Measurements from ENCODE around the gene CRTC3. TPM values are rescaled to one million over a fixed set of nuclear protein-coding genes. Genes with fewer than 3 reads are reported as not detected.
"Not testable (repeated sequence)": the region's sequence is repeated elsewhere in the genome, so short reads cannot be mapped to it uniquely, and the experiment has no call there.

CRTC3 gene
- polyA plus RNA-seq, 1 donor from 2014 or later, result 25.9 TPM

DNA sequence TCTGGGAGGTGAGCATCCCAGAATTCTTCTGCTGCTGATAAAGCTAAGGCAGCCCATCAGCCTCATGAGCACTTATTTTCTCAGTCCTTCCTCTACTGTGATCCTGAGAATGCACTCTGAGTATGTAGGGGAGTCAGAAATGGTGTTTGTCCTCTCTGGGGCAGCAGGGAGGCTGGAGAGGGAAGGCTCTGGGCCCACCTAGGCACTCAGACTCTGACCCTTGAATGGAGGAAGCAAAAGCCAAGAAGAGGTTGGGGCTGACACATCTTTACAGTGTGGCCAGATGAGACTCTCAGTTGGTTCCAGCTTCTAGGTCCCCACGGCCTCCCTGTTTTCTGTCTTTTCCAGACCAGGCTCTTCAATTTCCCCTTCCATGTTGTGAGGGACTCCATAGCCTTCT lies 151.3 kb downstream of the CRTC3 start:
- Mint-ChIP-seq H3K9me3 (peaks cover 0 to 4% (median 2%) of the 10 kb centered on the region in 3 donors), H3K27ac (no peak overlapping the region), H3K27me3 (peaks cover 5% of the 10 kb centered on the region), H3K4me1 (peaks cover 2 to 15% (median 9%) of the 10 kb centered on the region in 3 donors), H3K4me3 (no peak overlapping the region), H3K36me3 (peaks cover 8% of the 10 kb centered on the region)

DNA sequence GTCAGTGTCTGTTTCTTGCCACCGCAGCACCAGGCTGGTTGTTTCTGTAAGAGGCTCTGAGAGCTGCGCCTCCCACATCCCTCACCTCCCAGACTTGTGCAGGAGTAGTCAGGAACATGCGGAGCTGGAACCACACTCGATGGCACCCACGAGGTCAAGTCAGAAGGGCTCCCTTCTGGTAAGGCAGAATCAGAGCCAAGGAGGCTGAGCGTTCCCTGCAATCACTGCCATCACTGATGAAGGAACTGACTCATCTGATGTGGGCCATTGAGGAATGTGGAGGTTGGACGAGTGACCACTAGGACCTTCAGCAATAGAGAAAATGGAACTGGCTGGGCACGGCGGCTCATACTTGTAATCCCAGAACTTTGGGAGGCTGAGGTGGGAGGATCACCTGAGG lies 151.8 kb downstream of the CRTC3 start:
- Mint-ChIP-seq H3K27me3 (peaks cover 5% of the 10 kb centered on the region), H3K4me1 (peaks cover 6 to 19% (median 14%) of the 10 kb centered on the region in 3 donors), H3K36me3 (peaks cover 8% of the 10 kb centered on the region)

DNA sequence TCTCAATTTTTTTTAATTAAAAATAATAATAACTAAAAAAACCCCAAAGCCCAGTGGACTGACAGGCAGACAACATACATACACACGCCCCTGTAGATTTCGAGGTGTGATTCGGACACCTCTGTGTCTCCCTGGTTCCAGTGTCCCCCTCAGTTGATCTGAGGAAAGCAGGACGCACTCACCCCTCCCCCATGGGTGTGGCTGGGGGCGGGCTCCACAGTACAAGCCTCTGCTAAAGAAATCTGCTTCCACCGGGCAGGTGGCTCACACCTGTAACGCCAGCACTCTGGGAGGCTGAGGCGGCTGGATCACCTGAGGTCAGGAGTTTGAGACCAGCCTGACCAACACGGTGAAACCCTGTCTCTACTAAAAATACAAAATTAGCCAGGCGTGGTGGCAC lies 153.6 kb downstream of the CRTC3 start:
- Mint-ChIP-seq H3K4me3 (no peak overlapping the region), H3K4me1 (peaks cover 10 to 19% (median 16%) of the 10 kb centered on the region in 3 donors), H3K9me3 (peaks cover 0 to under 1% (median 0%) of the 10 kb centered on the region in 3 donors), H3K27ac (no peak overlapping the region), H3K36me3 (peaks cover 7% of the 10 kb centered on the region), H3K27me3 (peaks cover 5% of the 10 kb centered on the region)

More for the DNA sequence above, 151.8 kb downstream of the CRTC3 start:
- Mint-ChIP-seq H3K4me3 (no peak overlapping the region), H3K27ac (no peak overlapping the region), H3K9me3 (peaks cover 0 to 4% (median 2%) of the 10 kb centered on the region in 3 donors)

DNA sequence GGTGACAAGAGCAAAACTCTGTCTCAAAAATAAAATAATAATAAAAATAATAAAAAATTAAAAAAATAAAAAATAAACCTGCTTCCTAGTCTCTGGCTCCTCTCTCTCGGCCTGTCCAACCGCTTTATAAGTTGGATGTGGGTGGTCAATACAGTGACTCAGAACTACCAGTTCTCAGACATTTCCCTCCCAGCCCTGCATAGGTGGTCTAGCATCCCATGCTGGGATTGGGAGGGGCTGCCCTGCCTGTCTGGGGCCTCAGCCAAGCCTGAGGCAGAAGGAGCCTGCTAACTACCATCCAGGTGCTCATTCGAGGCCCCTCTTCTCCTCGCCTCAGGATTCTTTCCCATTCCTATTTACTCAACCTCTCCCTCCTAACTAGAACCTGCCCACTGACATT lies 154.2 kb downstream of the CRTC3 start:
- Mint-ChIP-seq H3K27me3 (peaks cover 5% of the 10 kb centered on the region), H3K36me3 (peaks cover 8% of the 10 kb centered on the region), H3K4me1 (peaks cover 10 to 16% (median 13%) of the 10 kb centered on the region in 3 donors), H3K9me3 (peaks cover 0 to 3% (median 0%) of the 10 kb centered on the region in 3 donors), H3K27ac (peak overlapping the region in 1 of 3 donors; percentile 86), H3K4me3 (no peak overlapping the region)

DNA sequence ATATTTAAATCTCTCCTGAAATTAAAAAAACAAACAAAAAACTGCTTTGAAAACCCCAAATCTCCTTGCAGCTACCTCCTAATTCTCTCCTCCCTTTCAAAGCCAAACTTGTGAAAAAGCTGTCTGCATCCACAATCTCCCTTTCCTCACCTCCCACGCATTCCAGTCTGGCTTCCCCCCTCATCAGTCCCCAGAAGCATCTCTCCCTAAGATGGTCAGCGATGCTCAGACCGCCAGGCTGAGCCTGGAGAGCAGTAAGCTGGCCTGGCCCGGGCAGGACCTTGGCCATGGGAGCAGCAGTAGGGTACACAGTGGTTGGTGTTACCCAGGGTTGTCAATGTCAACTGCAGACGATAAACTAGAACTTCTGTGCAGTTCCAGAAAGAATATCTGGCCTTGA lies 154.6 kb downstream of the CRTC3 start:
- H3K4me1 Mint-ChIP-seq, result peaks cover 10 to 14% (median 13%) of the 10 kb centered on the region in 3 donors
- no peak overlapping the region for H3K27ac Mint-ChIP-seq
- H3K36me3 Mint-ChIP-seq, result peaks cover 7% of the 10 kb centered on the region
- peaks cover 5% of the 10 kb centered on the region for H3K27me3 Mint-ChIP-seq
- H3K4me3 Mint-ChIP-seq, result no peak overlapping the region
- peaks cover 0 to 3% (median 0%) of the 10 kb centered on the region in 3 donors for H3K9me3 Mint-ChIP-seq

DNA sequence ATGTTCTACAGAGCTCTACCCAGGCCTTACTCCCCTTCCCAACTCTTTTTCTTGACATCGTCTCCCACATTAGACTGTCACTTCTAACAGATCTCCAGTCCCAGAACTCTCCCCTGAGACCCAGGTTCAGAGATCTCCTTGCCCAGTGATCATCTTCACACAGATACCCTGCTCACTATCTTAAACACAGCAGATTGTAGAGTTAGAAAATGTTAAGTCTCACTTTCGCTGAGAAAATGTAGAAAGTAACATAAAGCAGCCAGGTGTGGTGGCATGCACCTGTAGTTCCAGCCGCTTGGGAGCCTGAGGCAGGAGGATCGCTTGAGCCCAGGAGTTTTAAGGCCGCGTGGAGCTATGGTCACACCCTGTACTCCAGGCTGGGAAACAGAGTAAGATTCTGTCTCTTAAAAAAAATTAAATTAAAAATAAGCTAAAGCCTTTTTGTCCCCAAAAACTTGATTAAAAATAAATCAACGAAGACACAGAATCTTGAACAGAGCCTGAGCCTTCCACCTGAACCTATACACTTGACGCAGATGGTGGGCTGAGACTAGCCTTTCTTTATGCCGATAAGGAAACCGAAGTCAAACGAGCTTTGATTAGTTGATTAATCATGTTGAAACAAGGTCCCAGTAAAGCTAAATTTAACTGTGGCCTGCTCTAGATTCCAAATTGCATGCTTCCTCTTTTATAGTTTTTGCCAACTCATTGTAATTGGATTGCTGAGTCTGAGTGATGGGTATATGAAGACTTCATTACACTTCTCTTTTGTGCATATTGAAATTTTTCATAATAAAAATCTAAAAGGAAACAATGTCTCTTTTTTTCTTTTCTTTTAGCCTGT lies 156.1 kb downstream of the CRTC3 start:
- peak overlapping the region in 1 of 3 donors; percentile 51 for H3K27ac Mint-ChIP-seq
- peaks cover 10 to 14% (median 13%) of the 10 kb centered on the region in 3 donors for H3K4me1 Mint-ChIP-seq
- H3K36me3 Mint-ChIP-seq, result peaks cover 7% of the 10 kb centered on the region
- peaks cover 5% of the 10 kb centered on the region for H3K27me3 Mint-ChIP-seq
- no peak overlapping the region for H3K4me3 Mint-ChIP-seq
- H3K9me3 Mint-ChIP-seq, result peaks cover 0 to 5% (median 0%) of the 10 kb centered on the region in 3 donors

DNA sequence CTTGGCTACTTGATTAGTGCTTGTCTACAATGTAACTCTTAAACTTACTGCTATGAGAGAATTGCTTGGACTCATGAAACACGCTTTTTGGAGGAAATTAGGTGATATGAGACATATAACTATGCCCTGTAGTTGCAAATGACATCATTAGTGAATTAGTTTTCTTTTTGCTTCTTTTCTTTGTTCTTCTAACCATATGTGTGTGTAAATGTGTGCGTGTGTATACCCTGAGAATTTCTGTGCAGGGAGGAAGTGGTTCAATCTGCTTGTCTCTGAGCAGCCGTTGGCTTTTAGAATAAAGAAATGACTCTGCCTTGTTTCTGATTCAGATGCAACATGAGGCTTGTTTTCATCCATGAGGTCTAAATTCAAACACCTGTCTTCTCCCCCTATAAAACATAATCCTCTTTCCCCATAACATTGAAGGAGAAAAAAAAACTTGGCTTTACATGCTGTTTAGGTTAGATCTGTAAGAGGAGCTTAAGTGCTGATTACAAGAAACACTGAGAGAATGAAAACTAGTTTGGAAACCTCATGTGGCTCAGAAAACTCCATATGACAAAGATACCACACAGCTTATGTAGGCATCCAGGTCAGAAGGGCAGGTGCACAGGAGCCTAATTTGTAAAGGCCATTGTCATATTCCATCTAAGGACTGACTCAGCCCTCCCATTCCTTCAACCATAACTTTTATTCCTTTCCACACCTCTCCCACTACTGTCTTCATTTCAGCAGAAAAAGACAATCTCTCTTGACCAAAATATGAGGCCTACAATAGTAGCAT lies 156.9 kb downstream of the CRTC3 start:
- Mint-ChIP-seq H3K27ac (no peak overlapping the region), H3K4me1 (peaks cover 10 to 14% (median 13%) of the 10 kb centered on the region in 3 donors), H3K4me3 (no peak overlapping the region), H3K27me3 (peaks cover 5% of the 10 kb centered on the region), H3K9me3 (peaks cover 0 to 5% (median 0%) of the 10 kb centered on the region in 3 donors), H3K36me3 (peaks cover 5% of the 10 kb centered on the region)

DNA sequence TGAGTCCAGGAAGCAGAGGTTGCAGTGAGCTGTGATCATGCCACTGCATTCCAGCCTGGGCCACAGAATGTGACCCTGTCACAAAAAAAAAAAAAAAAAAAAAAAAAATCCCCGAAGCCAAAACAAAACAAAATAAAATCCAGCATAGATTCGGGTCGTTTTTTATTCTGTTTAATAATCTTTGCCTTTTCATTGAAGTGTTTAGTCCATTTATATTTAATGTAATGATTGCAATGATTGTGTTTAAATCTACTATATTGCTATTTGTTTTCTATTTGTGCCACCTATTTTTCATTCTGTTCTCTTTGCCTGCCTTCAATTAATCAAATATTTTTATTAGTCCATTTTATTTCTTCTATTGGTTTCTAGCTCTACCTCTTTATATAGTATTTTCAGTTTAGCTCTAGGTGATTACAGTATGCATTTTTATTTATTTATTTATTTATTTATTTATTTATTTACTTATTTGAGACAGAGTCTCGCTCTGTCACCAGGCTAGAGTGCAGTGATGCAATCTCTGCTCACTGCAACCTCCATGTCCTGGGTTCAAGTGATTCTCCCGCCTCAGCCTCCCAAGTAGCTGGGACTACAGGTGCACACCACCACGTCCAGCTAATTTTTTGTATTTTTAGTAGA lies 159.7 kb downstream of the CRTC3 start:
- not testable (repeated sequence) for H3K4me3 Mint-ChIP-seq, H3K27ac Mint-ChIP-seq, H3K36me3 Mint-ChIP-seq, H3K27me3 Mint-ChIP-seq, H3K9me3 Mint-ChIP-seq
- H3K4me1 Mint-ChIP-seq, result peaks cover 13 to 16% (median 14%) of the 10 kb centered on the region in 3 donors

DNA sequence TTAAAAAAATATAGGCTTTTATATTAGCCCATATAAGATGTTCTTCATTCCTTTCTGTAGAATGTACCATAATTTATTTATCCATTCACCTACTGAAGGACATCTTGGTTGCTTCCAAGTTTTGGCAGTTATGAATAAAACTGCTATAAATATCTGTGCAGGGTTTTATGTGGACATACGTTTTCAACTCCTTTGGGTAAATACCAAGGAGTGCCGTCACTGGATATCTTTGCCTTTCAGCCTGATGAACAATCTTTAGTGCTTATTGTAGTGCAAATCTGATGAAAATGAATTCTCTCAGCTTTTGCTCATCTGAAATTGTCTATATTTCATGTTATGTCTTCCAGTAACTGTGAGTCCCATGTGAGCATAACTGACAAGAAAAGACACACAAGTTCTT lies 160.9 kb downstream of the CRTC3 start:
- H3K27me3 Mint-ChIP-seq, result peaks cover 2% of the 10 kb centered on the region
- peaks cover 10 to 16% (median 13%) of the 10 kb centered on the region in 3 donors for H3K4me1 Mint-ChIP-seq
- H3K9me3 Mint-ChIP-seq, result peaks cover 0 to 5% (median 0%) of the 10 kb centered on the region in 3 donors
- no peak overlapping the region for H3K4me3 Mint-ChIP-seq
- no peak overlapping the region for H3K27ac Mint-ChIP-seq
- peaks cover 2% of the 10 kb centered on the region for H3K36me3 Mint-ChIP-seq

DNA sequence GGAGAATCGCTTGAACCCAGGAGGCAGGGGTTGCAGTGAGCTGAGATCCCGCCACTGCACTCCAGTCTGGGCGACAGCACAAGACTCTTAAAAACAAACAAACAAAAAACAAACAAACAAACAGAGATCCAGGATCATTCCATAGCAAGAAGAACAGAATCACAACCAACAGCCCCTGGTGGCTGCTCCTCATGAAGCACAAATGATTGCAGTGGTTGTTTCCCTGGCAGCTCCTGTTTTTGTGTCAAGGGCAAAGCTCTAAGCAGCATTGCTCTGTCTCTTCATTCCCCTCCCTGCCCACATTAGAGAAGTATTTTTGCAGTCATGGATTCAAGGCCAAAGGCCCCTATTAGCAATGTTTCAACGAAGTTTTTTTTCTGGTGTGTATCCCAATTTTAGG lies 161.6 kb downstream of the CRTC3 start:
- peaks cover 2% of the 10 kb centered on the region for H3K36me3 Mint-ChIP-seq
- peaks cover 5 to 10% (median 8%) of the 10 kb centered on the region in 3 donors for H3K4me1 Mint-ChIP-seq
- H3K9me3 Mint-ChIP-seq, result peaks cover 0 to 5% (median 0%) of the 10 kb centered on the region in 3 donors
- H3K27me3 Mint-ChIP-seq, result peaks cover 1% of the 10 kb centered on the region
- H3K27ac Mint-ChIP-seq, result no peak overlapping the region
- H3K4me3 Mint-ChIP-seq, result no peak overlapping the region

DNA sequence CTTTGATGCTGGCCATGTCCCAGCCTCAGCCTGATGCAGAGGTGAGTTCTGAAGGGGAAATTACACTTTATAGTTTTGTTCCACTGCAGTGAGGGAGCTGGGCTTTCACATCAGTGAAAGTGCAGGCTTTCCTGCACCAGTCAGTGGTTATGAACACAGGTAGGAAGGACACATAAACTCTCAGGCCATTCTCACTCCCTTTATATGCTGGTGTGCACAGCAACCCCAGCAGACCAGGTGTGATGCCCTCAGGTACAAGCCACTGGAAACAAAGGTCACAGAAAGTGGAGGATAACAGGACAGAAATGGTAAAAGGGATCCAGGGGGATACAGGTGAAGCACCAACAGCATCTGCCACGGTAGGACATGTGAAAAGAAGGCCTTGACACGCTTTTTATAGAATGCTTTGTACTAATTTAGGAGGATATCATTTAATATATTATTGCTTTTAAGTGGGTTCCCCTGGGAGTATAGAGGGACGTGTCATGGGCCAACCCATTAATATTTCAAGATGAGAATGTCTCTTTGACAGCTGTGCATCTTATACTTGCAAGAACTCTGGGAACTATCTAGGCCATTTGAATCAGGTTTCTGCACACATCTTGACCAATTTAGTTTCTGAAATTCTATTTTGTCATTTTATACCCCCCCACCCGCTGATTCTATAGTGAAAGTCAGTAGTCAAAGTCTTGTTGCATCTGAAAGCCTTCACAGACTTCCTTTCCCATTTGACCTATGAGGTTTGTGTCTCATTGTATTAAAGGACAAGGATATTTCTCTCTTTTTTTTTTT lies 162.5 kb downstream of the CRTC3 start:
- peaks cover 2% of the 10 kb centered on the region for H3K36me3 Mint-ChIP-seq
- H3K9me3 Mint-ChIP-seq, result peaks cover 0 to 5% (median 0%) of the 10 kb centered on the region in 3 donors
- H3K27ac Mint-ChIP-seq, result no peak overlapping the region
- H3K27me3 Mint-ChIP-seq, result peaks cover 1% of the 10 kb centered on the region
- H3K4me3 Mint-ChIP-seq, result no peak overlapping the region
- peaks cover 0 to 6% (median 1%) of the 10 kb centered on the region in 3 donors for H3K4me1 Mint-ChIP-seq
